Muscle layer of duodenum (tissue), 2 donors: ENCODE results near the gene PLPPR2.
"Not testable (repeated sequence)": the region's sequence is repeated elsewhere in the genome, so short reads cannot be mapped to it uniquely, and the experiment has no call there.

Experiments used
- H3K27ac ChIP-seq: one replicate; pipeline ENCODE4 v1.7.0; 2013; ENCODE audit warnings: mild to moderate bottlenecking, low read length
- H3K27me3 ChIP-seq: one replicate; pipeline ENCODE4 v1.7.0; 2013; ENCODE audit warnings: low read depth, mild to moderate bottlenecking, control low read depth, low read length
- H3K36me3 ChIP-seq, 2 donors: one replicate each; pipeline ENCODE4 v1.7.0; 2013; ENCODE audit warnings: low read length in 2 of 2, control low read depth in 1 of 2, mild to moderate bottlenecking in 1 of 2; ENCODE audit not compliant: insufficient read depth in 2 of 2, control insufficient read depth in 1 of 2
- H3K4me1 ChIP-seq, 2 donors: one replicate each; pipeline ENCODE4 v1.7.0; 2013; ENCODE audit warnings: low read length in 2 of 2, mild to moderate bottlenecking in 2 of 2, control low read depth in 1 of 2, moderate library complexity in 1 of 2; ENCODE audit not compliant: insufficient read depth in 2 of 2, control insufficient read depth in 1 of 2
- H3K4me3 ChIP-seq, 2 donors: one replicate each; pipeline ENCODE4 v1.7.0; 2013; ENCODE audit warnings: low read length in 2 of 2, low read depth in 1 of 2, mild to moderate bottlenecking in 1 of 2
- H3K9me3 ChIP-seq, 2 donors: one replicate each; pipeline ENCODE4 v1.7.0; 2013; ENCODE audit warnings: low read length in 2 of 2, control low read depth in 1 of 2, mild to moderate bottlenecking in 1 of 2; ENCODE audit not compliant: control insufficient read depth in 1 of 2
- donor health status: healthy.

Gene PLPPR2

DNA sequence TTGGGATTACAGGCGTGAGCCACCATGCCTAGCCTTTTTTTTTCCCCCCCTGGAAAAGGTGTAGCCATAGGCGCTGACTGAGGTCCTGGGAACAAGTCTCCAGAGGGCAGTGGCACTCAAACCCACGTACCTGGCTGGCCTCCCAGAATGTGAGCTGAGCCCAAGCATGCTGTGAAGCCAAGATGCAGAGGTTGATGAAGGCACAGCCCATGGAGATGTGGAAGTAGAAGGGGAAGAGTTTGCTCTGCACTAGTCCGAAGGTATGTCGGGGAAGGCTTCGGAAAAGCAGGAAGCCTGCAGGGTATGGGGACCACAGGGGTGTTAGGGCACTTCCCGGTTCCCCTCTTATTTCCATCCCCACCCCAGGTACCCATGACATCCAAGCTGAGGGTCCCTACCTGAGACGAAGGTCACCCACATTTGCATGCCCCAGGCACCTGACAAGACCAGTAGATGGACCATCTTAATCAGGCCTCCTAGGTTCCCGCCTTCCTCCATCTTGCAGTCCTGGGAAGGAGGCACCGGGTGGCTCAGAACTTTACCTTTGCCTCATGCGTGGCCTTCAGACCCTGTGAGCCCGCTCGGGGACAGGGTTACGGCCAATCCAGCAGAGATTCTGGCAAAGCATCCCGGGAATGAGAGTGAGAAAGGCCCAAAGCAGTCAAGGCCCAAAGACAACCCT lies 10.0 kb upstream of the PLPPR2 start:
- H3K4me3 ChIP-seq: peak overlapping the region; percentile 66 to 82
- H3K36me3 ChIP-seq: peaks cover 0 to 11% of the 10 kb centered on the region in 2 donors
- H3K27me3 ChIP-seq: no peaks in the 10 kb centered on the region
- no peaks in the 10 kb centered on the region for H3K9me3 ChIP-seq
- H3K4me1 ChIP-seq: peaks cover 12 to 20% of the 10 kb centered on the region in 2 donors
- H3K27ac ChIP-seq: peak overlapping the region; percentile 91

GRCh38 chr19:11346104-11346940 lies 8.9 kb upstream of the PLPPR2 start, which contains the start of the genes CCDC159 and TMEM205:
Gene CCDC159 (plus strand): TSS chr19:11346519. CDS start chr19:11346607, 88 bp downstream.
Gene TMEM205 (minus strand): TSS chr19:11346268. CDS start chr19:11345619, 649 bp downstream.
- peaks cover 0 to 10% of the 10 kb centered on the region in 2 donors for H3K36me3 ChIP-seq
- H3K27ac ChIP-seq: peak within 1 kb of the TSS; percentile 91
- H3K27me3 ChIP-seq: no peaks in the 10 kb centered on the region
- no peaks in the 10 kb centered on the region for H3K9me3 ChIP-seq
- peak within 1 kb of the TSS; percentile 66 to 82 for H3K4me3 ChIP-seq
- peaks cover 12 to 20% of the 10 kb centered on the region in 2 donors for H3K4me1 ChIP-seq

- no peaks in the 10 kb centered on the region for H3K27me3 ChIP-seq
- no peaks in the 10 kb centered on the region for H3K9me3 ChIP-seq
- H3K27ac ChIP-seq: no peak overlapping the region
- H3K36me3 ChIP-seq: peaks cover 0 to 6% of the 10 kb centered on the region in 2 donors
- H3K4me3 ChIP-seq: no peak overlapping the region
- peaks cover 12 to 20% of the 10 kb centered on the region in 2 donors for H3K4me1 ChIP-seq
Measured at GRCh38 chr19:11347546-11348039, 7.6 kb upstream of the PLPPR2 start.

GRCh38 chr19:11349171-11349570 lies 6.1 kb upstream of the PLPPR2 start:
- peaks cover 0 to 6% of the 10 kb centered on the region in 2 donors for H3K36me3 ChIP-seq
- no peak overlapping the region for H3K4me3 ChIP-seq
- H3K27ac ChIP-seq: no peak overlapping the region
- no peaks in the 10 kb centered on the region for H3K9me3 ChIP-seq
- no peaks in the 10 kb centered on the region for H3K27me3 ChIP-seq
- peaks cover 11 to 17% of the 10 kb centered on the region in 2 donors for H3K4me1 ChIP-seq

GRCh38 chr19:11354102-11354501 lies 1.1 kb upstream of the PLPPR2 start:
- H3K27ac ChIP-seq, H3K9me3 ChIP-seq, H3K4me3 ChIP-seq, H3K27me3 ChIP-seq: not testable (repeated sequence)
- Histone ChIP-seq H3K4me1 (peaks cover 0 to 15% of the 10 kb centered on the region in 2 donors), H3K36me3 (peaks cover 3 to 14% of the 10 kb centered on the region in 2 donors)

GRCh38 chr19:11356074-11356397 lies 804 bp downstream of the PLPPR2 start:
- no peak overlapping the region for H3K27ac ChIP-seq
- H3K4me3 ChIP-seq: peak overlapping the region; percentile 73
- H3K36me3 ChIP-seq: peaks cover 8 to 17% of the 10 kb centered on the region in 2 donors
- no peaks in the 10 kb centered on the region for H3K9me3 ChIP-seq
- peaks cover 0 to 15% of the 10 kb centered on the region in 2 donors for H3K4me1 ChIP-seq
- H3K27me3 ChIP-seq: no peaks in the 10 kb centered on the region

DNA sequence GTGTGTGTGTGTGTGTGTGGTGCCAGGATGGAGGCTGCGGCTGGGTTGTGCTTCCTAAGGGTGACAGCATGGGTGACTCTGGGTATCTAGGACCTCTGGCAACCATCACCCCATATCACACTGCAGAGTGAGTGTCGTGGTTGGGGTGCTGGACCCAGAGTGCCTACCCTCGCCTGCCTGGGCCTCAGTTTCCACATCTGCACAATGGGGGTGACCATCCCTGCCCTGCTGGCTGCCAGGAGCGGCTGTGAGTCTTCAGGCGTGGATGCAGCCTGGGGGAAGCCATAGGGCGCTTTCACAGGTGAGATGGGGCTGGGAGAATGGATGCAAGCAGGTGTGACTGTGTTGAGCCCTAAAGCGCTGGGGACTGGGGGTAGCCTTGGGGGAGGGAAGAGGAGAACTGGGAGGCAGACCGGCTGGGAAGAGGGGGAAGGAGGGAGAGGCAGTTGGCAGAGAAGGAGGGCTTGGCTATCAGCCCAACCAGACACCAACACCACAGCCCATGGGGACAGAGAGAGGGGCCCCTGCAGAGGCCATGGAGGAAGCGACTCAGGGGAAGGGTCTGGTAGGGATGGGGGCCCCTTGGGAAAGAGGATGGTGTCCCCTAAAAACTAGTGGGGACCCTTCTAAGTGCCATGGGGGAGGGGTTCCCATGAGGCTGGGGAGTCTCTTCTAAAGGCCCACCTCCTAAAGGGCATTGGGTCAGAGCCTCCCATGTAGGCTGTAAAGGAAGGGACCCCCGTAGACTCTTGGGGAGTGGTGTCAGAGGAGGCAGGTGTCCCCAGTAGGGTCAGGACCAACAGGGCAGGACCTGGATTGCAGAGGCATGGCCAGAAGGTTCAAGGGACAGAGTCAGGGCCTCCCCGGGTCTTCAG lies 1.7 kb downstream of the PLPPR2 start:
- Histone ChIP-seq H3K4me3 (peak overlapping the region in 1 of 2 donors; percentile 73), H3K27me3 (no peaks in the 10 kb centered on the region), H3K36me3 (peaks cover 8 to 26% of the 10 kb centered on the region in 2 donors), H3K4me1 (peaks cover 0 to 15% of the 10 kb centered on the region in 2 donors), H3K27ac (no peak overlapping the region), H3K9me3 (no peaks in the 10 kb centered on the region)

DNA sequence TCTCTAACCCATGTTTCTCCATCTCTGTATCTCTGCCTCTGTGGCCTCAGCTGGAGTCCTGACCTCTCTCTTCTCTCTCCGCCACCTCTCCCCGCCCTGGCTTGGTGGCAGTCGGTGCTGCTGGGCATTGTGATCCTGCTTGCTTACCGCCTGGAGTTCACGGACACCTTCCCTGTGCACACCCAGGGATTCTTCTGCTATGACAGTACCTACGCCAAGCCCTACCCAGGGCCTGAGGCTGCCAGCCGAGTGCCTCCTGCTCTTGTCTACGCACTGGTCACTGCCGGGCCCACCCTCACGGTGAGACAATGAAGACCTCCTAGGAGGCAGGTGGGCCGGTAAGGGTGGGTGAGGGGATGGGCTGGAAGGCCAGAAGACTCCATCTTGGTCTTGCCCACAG lies 4.2 kb downstream of the PLPPR2 start:
- Histone ChIP-seq H3K27me3 (no peaks in the 10 kb centered on the region), H3K9me3 (no peaks in the 10 kb centered on the region), H3K36me3 (peaks cover 14 to 50% of the 10 kb centered on the region in 2 donors), H3K27ac (no peak overlapping the region), H3K4me3 (no peak overlapping the region), H3K4me1 (peaks cover 0 to 15% of the 10 kb centered on the region in 2 donors)

- Histone ChIP-seq H3K9me3 (no peaks in the 10 kb centered on the region), H3K27me3 (no peaks in the 10 kb centered on the region), H3K4me1 (peaks cover 0 to 11% of the 10 kb centered on the region in 2 donors), H3K4me3 (no peak overlapping the region), H3K36me3 (peaks cover 14 to 65% of the 10 kb centered on the region in 2 donors), H3K27ac (no peak overlapping the region)
Measured at GRCh38 chr19:11361037-11361770, 6.0 kb downstream of the PLPPR2 start.
